Measurements from ENCODE around the gene AVEN. TPM values are rescaled to one million over a fixed set of nuclear protein-coding genes. Genes with fewer than 3 reads are reported as not detected.

The AVEN gene
- total and polyA plus RNA-seq, 9 of the 15 experiments (the other 6 are each of a cell fraction or from before 2014, with no cell fraction given): 1.5 to 6.4 (median 4.7) TPM

- Histone ChIP-seq H3K4me3 (no peak overlapping the region), H4K20me1 (replicated peaks; ENCODE audit: control insufficient read depth, insufficient read depth, low read length) (no peaks in the 10 kb centered on the region), H3K4me1 (replicated peaks in 1 of 2; ENCODE audit: control insufficient read depth in 2 of 2, insufficient read depth in 2 of 2, low read length in 2 of 2) (no peaks in the 10 kb centered on the region), H3K9ac (ENCODE audit: insufficient read depth in 1 of 2, low read depth in 2 of 2, low read length in 2 of 2) (no peak overlapping the region), H2AFZ (ENCODE audit: low read depth, low read length) (no peak overlapping the region), H3K36me3 (ENCODE audit: control insufficient read depth, insufficient read depth, low read length) (peaks cover 52% of the 10 kb centered on the region), H3K27me3 (ENCODE audit: control insufficient read depth in 2 of 2, insufficient read depth in 2 of 2, low read length in 2 of 2) (no peaks in the 10 kb centered on the region), H3K27ac (ENCODE audit: extremely low read depth, low read depth, low read length) (no peak overlapping the region), H3K9me1 (ENCODE audit: control insufficient read depth, insufficient read depth, low read length) (no peaks in the 10 kb centered on the region), H3K79me2 (ENCODE audit: control insufficient read depth, insufficient read depth, low read length) (no peaks in the 10 kb centered on the region), H3K4me2 (ENCODE audit: insufficient read depth, low read length) (no peak overlapping the region), H3K9me3 (replicated peaks; ENCODE audit: control insufficient read depth, insufficient read depth, low read depth, low read length) (no peaks in the 10 kb centered on the region)
- WGBS (ENCODE audit: insufficient coverage, low coverage, missing lambda C conversion rate): 83% methylated on average over 2 of the region's 2 CpGs
- POLR2A ChIA-PET: interaction anchor here (0.7 to 0.9 kb wide), 3 partner anchors 10 to 38 kb away, joined by 3 to 5 read pairs (median 3); partner anchors contain the start of genes EMC7 and PGBD4
- DNase-seq (ENCODE audit: extremely low read depth in 1 of 4, low spot score in 3 of 4) (no peak), FAIRE-seq (no peak), ATAC-seq (no peak)
- TF ChIP-seq ARID1B (IDR thresholded peaks at IDR 0.05): no peak
- peak; percentile 66 for TF ChIP-seq ZBTB40 (IDR thresholded peaks at IDR 0.05)
- TF ChIP-seq ZBTB40 (CRISPR knock-in tag; IDR thresholded peaks at IDR 0.05): no peak
- no peak for TF ChIP-seq KLF10 (CRISPR knock-in tag; IDR thresholded peaks at IDR 0.05)
- intact Hi-C loops (cut with micrococcal nuclease) (no loop called here), in situ Hi-C loops (cut with MboI) (no loop called here)
- CTCF ChIA-PET (ENCODE audit: low intra/inter-chr PET ratio): no interaction called here
- BruUV-seq (replicated peaks): no TSS peak
Observed at GRCh38 chr15:34085746-34086145, 46.7 kb upstream of the AVEN start.
